Karpas-422 (cell line): ENCODE results near the gene IRX5. TPM values are rescaled to one million over a fixed set of nuclear protein-coding genes. Genes with fewer than 3 reads are reported as not detected.

Source experiments
- DNase-seq: peaks from one replicate; pipeline ENCODE4 v3.0.0-alpha.2; 2015
- H2AFZ ChIP-seq: fragments of 200-600 bp; sonication (generic); 2 replicates; pipeline ENCODE4 v1.6.1; 2014; ENCODE audit warnings: antibody characterized with exemption, low read length, mixed read lengths
- H3K27ac ChIP-seq: fragments of 200-600 bp; sonication (generic); 2 replicates; pipeline ENCODE4 v1.5.1; 2014; ENCODE audit warnings: mild to moderate bottlenecking, low read length, moderate library complexity
- H3K27me3 ChIP-seq: fragments of 200-600 bp; sonication (generic); 2 replicates; pipeline ENCODE4 v1.6.1; 2014; ENCODE audit warnings: low read length, mixed read lengths
- H3K36me3 ChIP-seq: fragments of 200-600 bp; sonication (generic); 2 replicates; pipeline ENCODE4 v1.6.1; 2014; ENCODE audit warnings: low read length, mixed read lengths; ENCODE audit not compliant: insufficient read depth
- H3K4me1 ChIP-seq: fragments of 200-600 bp; sonication (generic); 2 replicates; pipeline ENCODE4 v1.6.1; 2014; ENCODE audit warnings: mild to moderate bottlenecking, low read length, mixed read lengths
- H3K4me2 ChIP-seq: fragments of 200-600 bp; sonication (generic); 2 replicates; pipeline ENCODE4 v1.6.1; 2014; ENCODE audit warnings: low read length, low read depth, mild to moderate bottlenecking; ENCODE audit not compliant: poor library complexity, severe bottlenecking
- H3K4me3 ChIP-seq: fragments of 200-600 bp; sonication (generic); 2 replicates; pipeline ENCODE4 v1.5.1; 2014; ENCODE audit warnings: mild to moderate bottlenecking, antibody characterized with exemption, low read length, mixed read lengths
- H3K79me2 ChIP-seq: fragments of 200-600 bp; sonication (generic); 2 replicates; pipeline ENCODE4 v1.6.1; 2014; ENCODE audit warnings: mild to moderate bottlenecking, low read length, mixed read lengths
- H3K9ac ChIP-seq: fragments of 200-600 bp; sonication (generic); 2 replicates; pipeline ENCODE4 v1.6.0; 2014; ENCODE audit warnings: low read length
- H3K9me2 ChIP-seq: fragments of 200-600 bp; sonication (generic), shearing (Covaris generic); replicated peaks from 2 replicates; pipeline ENCODE4 v1.6.0; 2014; ENCODE audit warnings: mild to moderate bottlenecking, low read length, moderate library complexity; ENCODE audit not compliant: insufficient read depth
- H3K9me3 ChIP-seq: fragments of 300-700, 200-600 bp; sonication (generic); 2 replicates; pipeline ENCODE4 v1.6.1; 2014; ENCODE audit warnings: low read length, mixed read lengths
- H4K20me1 ChIP-seq: fragments of 200-600 bp; sonication (generic); 2 replicates; pipeline ENCODE4 v1.6.1; 2014; ENCODE audit warnings: mild to moderate bottlenecking, antibody characterized with exemption, low read length, low read depth; ENCODE audit not compliant: insufficient read depth
- total RNA-seq: library from RNA; depleted of rRNA; stranded (reverse); fragments of >200 nt; shearing (Covaris generic); gene quantifications from 2 replicates; pipeline ENCODE4 v1.2.3, GENCODE V29; 2014; ENCODE audit warnings: low replicate concordance

IRX5 gene
- total RNA-seq, 1 experiment from 2014 or later: not detected

- H3K9me3 ChIP-seq: no peaks in the 10 kb centered on the region
- H3K79me2 ChIP-seq: no peaks in the 10 kb centered on the region
- H3K4me1 ChIP-seq: no peaks in the 10 kb centered on the region
- H3K9ac ChIP-seq: no peak overlapping the region
- H2AFZ ChIP-seq: no peak overlapping the region
- DNase-seq: no peak
- H3K9me2 ChIP-seq: no peaks in the 10 kb centered on the region
- no peaks in the 10 kb centered on the region for H4K20me1 ChIP-seq
- H3K4me3 ChIP-seq: no peak overlapping the region
- no peaks in the 10 kb centered on the region for H3K36me3 ChIP-seq
- H3K27me3 ChIP-seq: no peaks in the 10 kb centered on the region
- no peak overlapping the region for H3K4me2 ChIP-seq
- no peak overlapping the region for H3K27ac ChIP-seq
Measured at GRCh38 chr16:54947616-54948015, 17.0 kb downstream of the IRX5 start.

- Histone ChIP-seq H3K36me3 (no peaks in the 10 kb centered on the region), H3K4me1 (no peaks in the 10 kb centered on the region), H3K79me2 (no peaks in the 10 kb centered on the region), H3K27ac (no peak overlapping the region), H2AFZ (no peak overlapping the region), H3K4me2 (no peak overlapping the region), H4K20me1 (no peaks in the 10 kb centered on the region), H3K9me3 (no peaks in the 10 kb centered on the region), H3K27me3 (no peaks in the 10 kb centered on the region), H3K9ac (no peak overlapping the region), H3K9me2 (no peaks in the 10 kb centered on the region), H3K4me3 (no peak overlapping the region)
- DNase-seq: no peak
Measured at GRCh38 chr16:54952195-54952594, 21.5 kb downstream of the IRX5 start.

GRCh38 chr16:54953461-54953860, 22.8 kb downstream of the IRX5 start:
- Histone ChIP-seq H3K79me2 (no peaks in the 10 kb centered on the region), H3K9ac (no peak overlapping the region), H3K27ac (no peak overlapping the region), H2AFZ (no peak overlapping the region), H3K4me1 (no peaks in the 10 kb centered on the region), H3K9me2 (no peaks in the 10 kb centered on the region), H4K20me1 (no peaks in the 10 kb centered on the region), H3K36me3 (no peaks in the 10 kb centered on the region), H3K4me2 (no peak overlapping the region), H3K4me3 (no peak overlapping the region), H3K27me3 (no peaks in the 10 kb centered on the region), H3K9me3 (no peaks in the 10 kb centered on the region)
- DNase-seq: no peak

GRCh38 chr16:54954220-54954619, 23.6 kb downstream of the IRX5 start:
- no peak for DNase-seq
- Histone ChIP-seq H3K4me2 (no peak overlapping the region), H3K79me2 (no peaks in the 10 kb centered on the region), H4K20me1 (no peaks in the 10 kb centered on the region), H2AFZ (no peak overlapping the region), H3K4me3 (no peak overlapping the region), H3K9me2 (no peaks in the 10 kb centered on the region), H3K36me3 (no peaks in the 10 kb centered on the region), H3K9ac (no peak overlapping the region), H3K4me1 (no peaks in the 10 kb centered on the region), H3K27ac (no peak overlapping the region), H3K27me3 (no peaks in the 10 kb centered on the region), H3K9me3 (no peaks in the 10 kb centered on the region)

GRCh38 chr16:54955757-54956156, 25.1 kb downstream of the IRX5 start:
- Histone ChIP-seq H2AFZ (no peak overlapping the region), H3K27ac (no peak overlapping the region), H3K9ac (no peak overlapping the region), H3K79me2 (no peaks in the 10 kb centered on the region), H3K36me3 (no peaks in the 10 kb centered on the region), H3K4me2 (no peak overlapping the region), H3K9me3 (no peaks in the 10 kb centered on the region), H3K4me1 (no peaks in the 10 kb centered on the region), H4K20me1 (no peaks in the 10 kb centered on the region), H3K4me3 (no peak overlapping the region), H3K27me3 (no peaks in the 10 kb centered on the region), H3K9me2 (no peaks in the 10 kb centered on the region)
- no peak for DNase-seq

- H3K27ac ChIP-seq: no peak overlapping the region
- H3K27me3 ChIP-seq: no peaks in the 10 kb centered on the region
- DNase-seq: peak; percentile 83
- no peaks in the 10 kb centered on the region for H4K20me1 ChIP-seq
- H3K9me2 ChIP-seq: no peaks in the 10 kb centered on the region
- H3K9me3 ChIP-seq: no peaks in the 10 kb centered on the region
- H2AFZ ChIP-seq: no peak overlapping the region
- no peaks in the 10 kb centered on the region for H3K79me2 ChIP-seq
- H3K36me3 ChIP-seq: no peaks in the 10 kb centered on the region
- no peak overlapping the region for H3K4me2 ChIP-seq
- no peaks in the 10 kb centered on the region for H3K4me1 ChIP-seq
- no peak overlapping the region for H3K4me3 ChIP-seq
- H3K9ac ChIP-seq: no peak overlapping the region
Measured at GRCh38 chr16:54957403-54958166, 26.9 kb downstream of the IRX5 start.

GRCh38 chr16:54962045-54962444, 31.4 kb downstream of the IRX5 start:
- no peak overlapping the region for H3K4me2 ChIP-seq
- H4K20me1 ChIP-seq: no peaks in the 10 kb centered on the region
- no peak overlapping the region for H3K27ac ChIP-seq
- no peaks in the 10 kb centered on the region for H3K36me3 ChIP-seq
- H3K27me3 ChIP-seq: no peaks in the 10 kb centered on the region
- H3K9me3 ChIP-seq: no peaks in the 10 kb centered on the region
- no peak overlapping the region for H3K9ac ChIP-seq
- no peaks in the 10 kb centered on the region for H3K79me2 ChIP-seq
- H2AFZ ChIP-seq: no peak overlapping the region
- H3K4me1 ChIP-seq: no peaks in the 10 kb centered on the region
- no peaks in the 10 kb centered on the region for H3K9me2 ChIP-seq
- DNase-seq: no peak
- H3K4me3 ChIP-seq: no peak overlapping the region

GRCh38 chr16:54964239-54964638, 33.6 kb downstream of the IRX5 start:
- no peak overlapping the region for H3K4me2 ChIP-seq
- no peak overlapping the region for H3K4me3 ChIP-seq
- no peak overlapping the region for H3K27ac ChIP-seq
- H3K36me3 ChIP-seq: no peaks in the 10 kb centered on the region
- H4K20me1 ChIP-seq: no peaks in the 10 kb centered on the region
- H3K27me3 ChIP-seq: no peaks in the 10 kb centered on the region
- no peaks in the 10 kb centered on the region for H3K9me2 ChIP-seq
- H3K9ac ChIP-seq: no peak overlapping the region
- no peak for DNase-seq
- no peak overlapping the region for H2AFZ ChIP-seq
- no peaks in the 10 kb centered on the region for H3K4me1 ChIP-seq
- H3K79me2 ChIP-seq: no peaks in the 10 kb centered on the region
- no peaks in the 10 kb centered on the region for H3K9me3 ChIP-seq
